Erythroblast (primary cell): ENCODE measurements around the gene RHOA.

ENCODE experiments used
- GATA1 ChIP-seq: IDR thresholded peaks from 2 replicates; pipeline ENCODE4 v1.6.1; 2011; ENCODE audit warnings: low read depth, mild to moderate bottlenecking, control low read depth, low read length, moderate library complexity
- POLR2A ChIP-seq: IDR thresholded peaks from 2 replicates; pipeline ENCODE4 v1.6.1; 2011; ENCODE audit warnings: mild to moderate bottlenecking, low read length

DNA sequence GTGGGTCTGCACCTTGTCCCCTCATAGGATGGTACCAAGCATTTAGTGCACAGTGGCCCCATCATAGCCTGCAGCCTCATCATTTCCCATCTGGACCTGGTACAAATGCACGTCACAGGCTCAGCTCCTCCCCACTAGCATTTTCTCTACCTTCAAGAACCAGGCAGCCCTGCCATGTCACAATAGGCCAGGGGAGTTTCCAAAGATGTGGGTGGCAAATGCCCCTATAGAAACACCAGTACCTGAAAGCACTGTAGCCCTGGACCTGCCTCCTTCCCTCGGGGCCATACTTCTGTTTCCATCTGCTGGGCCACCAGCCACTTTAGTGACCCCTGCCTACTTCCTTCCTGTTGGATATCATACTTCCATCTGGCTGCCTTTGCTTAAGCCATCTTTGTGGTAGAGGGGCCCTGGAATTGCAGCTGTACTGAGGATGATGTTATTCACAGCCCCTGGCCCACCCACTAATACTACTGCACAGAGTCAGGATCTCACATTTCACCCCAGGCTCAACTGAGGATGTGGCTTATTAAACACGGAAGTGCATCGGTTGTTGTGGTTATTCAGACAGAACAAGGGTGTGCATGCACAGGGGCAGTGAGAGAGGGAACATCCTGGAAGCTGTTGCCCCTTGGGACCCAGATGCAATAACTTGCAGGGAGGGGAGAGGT, 4.3 kb upstream of the RHOA start:
- TF ChIP-seq POLR2A = no peak
- TF ChIP-seq GATA1 = no peak
